Activated naive CD4-positive, alpha-beta T cell treated with anti-CD3 and anti-CD28 coated beads, Interleukin-2, amount 10 ng/mL, durations not matched to agents 7 days and 5 days (primary cell): ENCODE data around the gene SLC13A1.
"Not testable (repeated sequence)": the region's sequence is repeated elsewhere in the genome, so short reads cannot be mapped to it uniquely, and the experiment has no call there.

Source experiments
- CTCF ChIA-PET: fragments of 350-600 bp; sonication (Branson Sonifier 250); formaldehyde crosslinking; loops from one replicate; lab custom pipeline; 2021; ENCODE audit warnings: antibody characterized with exemption; lab: Charles Lee
- DNase-seq: peaks from one replicate; pipeline ENCODE4 v3.0.0-alpha.2; 2020
- H3K27ac Mint-ChIP-seq: one replicate; pipeline ENCODE4 v1.8.0; 2021; ENCODE audit warnings: mild to moderate bottlenecking, moderate library complexity, mixed read lengths
- H3K27me3 Mint-ChIP-seq: one replicate; pipeline ENCODE4 v1.8.0; 2021; ENCODE audit warnings: mild to moderate bottlenecking, mixed read lengths
- H3K36me3 Mint-ChIP-seq: one replicate; pipeline ENCODE4 v1.8.0; 2021; ENCODE audit warnings: mixed read lengths
- H3K4me1 Mint-ChIP-seq: one replicate; pipeline ENCODE4 v1.8.0; 2021; ENCODE audit warnings: mixed read lengths
- H3K4me3 Mint-ChIP-seq: one replicate; pipeline ENCODE4 v1.8.0; 2021; ENCODE audit warnings: mild to moderate bottlenecking, moderate library complexity, mixed read lengths
- H3K9me3 Mint-ChIP-seq: one replicate; pipeline ENCODE4 v1.8.0; 2021; ENCODE audit warnings: mixed read lengths

SLC13A1 gene, protein sequence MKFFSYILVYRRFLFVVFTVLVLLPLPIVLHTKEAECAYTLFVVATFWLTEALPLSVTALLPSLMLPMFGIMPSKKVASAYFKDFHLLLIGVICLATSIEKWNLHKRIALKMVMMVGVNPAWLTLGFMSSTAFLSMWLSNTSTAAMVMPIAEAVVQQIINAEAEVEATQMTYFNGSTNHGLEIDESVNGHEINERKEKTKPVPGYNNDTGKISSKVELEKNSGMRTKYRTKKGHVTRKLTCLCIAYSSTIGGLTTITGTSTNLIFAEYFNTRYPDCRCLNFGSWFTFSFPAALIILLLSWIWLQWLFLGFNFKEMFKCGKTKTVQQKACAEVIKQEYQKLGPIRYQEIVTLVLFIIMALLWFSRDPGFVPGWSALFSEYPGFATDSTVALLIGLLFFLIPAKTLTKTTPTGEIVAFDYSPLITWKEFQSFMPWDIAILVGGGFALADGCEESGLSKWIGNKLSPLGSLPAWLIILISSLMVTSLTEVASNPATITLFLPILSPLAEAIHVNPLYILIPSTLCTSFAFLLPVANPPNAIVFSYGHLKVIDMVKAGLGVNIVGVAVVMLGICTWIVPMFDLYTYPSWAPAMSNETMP

DNA sequence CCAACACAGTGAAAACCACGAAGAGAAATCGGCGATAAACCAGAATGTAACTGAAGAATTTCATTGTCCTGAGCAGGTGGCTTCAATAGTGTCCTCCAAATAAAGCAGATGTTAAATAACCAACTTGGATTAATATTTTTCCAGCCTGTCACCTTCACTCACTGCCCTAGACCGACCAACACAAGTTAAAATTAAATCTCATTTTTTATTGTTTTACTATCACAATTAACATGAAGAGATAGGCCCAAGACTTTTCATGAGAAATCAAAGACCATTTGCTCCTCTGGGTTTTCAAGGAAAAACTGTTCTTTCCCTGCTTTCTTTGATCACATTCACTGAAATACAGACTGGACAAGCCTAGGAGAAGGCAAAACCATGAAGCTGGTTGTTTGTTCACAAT is at the start of gene SLC13A1:
Gene SLC13A1 (minus strand): TSS at position 87 of the 400 bp plus-strand sequence. CDS start 23 bp downstream, at position 64.
- CTCF ChIA-PET, result no interaction called here

DNA sequence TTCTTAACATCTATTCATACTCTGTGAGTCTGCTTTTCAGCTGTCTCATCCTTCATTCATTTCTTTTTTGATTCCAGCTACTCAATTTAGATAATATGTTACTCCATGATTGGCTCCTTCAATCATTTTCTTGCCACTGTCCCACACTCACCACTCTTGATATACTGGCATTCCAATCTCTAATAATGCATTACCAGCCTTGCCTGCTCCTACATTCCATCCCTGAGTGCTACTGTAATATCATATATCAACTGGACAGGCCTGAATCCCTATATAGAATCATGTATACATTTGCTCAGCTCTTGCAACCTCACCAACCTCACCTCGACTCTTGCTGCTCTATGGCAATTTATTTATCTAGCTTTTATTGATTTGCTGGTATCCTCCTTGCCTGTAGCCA is 45.0 kb upstream of the SLC13A1 start:
- no peak overlapping the region for H3K27ac Mint-ChIP-seq
- CTCF ChIA-PET, result no interaction called here
- H3K9me3 Mint-ChIP-seq, result no peaks in the 10 kb centered on the region
- no peak overlapping the region for H3K4me3 Mint-ChIP-seq
- no peaks in the 10 kb centered on the region for H3K4me1 Mint-ChIP-seq
- H3K27me3 Mint-ChIP-seq, result no peaks in the 10 kb centered on the region
- no peaks in the 10 kb centered on the region for H3K36me3 Mint-ChIP-seq
- DNase-seq, result no peak

More for the DNA sequence above, at the start of gene SLC13A1:
- H3K27me3 Mint-ChIP-seq, result no peaks in the 10 kb centered on the region
- no peaks in the 10 kb centered on the region for H3K36me3 Mint-ChIP-seq
- H3K4me1 Mint-ChIP-seq, result no peaks in the 10 kb centered on the region
- DNase-seq, result no peak
- no peak within 1 kb of the TSS for H3K4me3 Mint-ChIP-seq
- no peak within 1 kb of the TSS for H3K27ac Mint-ChIP-seq
- H3K9me3 Mint-ChIP-seq, result no peaks in the 10 kb centered on the region

DNA sequence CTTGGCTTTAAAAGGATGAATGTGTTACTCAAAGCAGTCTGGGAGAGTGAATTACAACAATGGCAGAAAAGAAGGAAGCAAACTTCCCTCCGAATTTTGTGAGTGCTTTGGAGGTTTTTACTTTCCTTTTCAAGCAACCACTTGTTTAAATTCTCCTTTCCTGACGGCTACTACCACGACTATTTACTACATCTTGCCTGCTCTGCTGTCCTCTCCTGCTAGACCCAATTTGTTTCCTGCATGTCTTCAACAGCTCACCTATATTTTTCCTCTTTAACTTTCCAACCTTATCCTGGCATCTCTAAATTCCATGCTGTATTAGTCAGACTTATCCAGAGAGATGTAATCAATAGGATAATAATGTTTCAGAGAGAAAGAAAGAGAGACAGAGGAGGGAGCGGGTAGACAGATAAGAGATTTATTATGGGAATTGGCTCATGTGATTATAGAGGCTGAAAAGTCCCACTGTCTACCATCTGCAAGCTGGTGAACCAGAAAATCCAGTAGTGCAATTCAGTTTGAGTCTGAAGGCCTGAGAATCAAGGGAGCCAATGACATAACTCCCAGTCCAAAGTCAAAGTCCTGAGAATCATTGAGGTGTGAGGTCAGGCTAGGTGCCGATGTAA is 42.8 kb upstream of the SLC13A1 start:
- H3K4me1 Mint-ChIP-seq, result no peaks in the 10 kb centered on the region
- H3K27me3 Mint-ChIP-seq, result no peaks in the 10 kb centered on the region
- H3K36me3 Mint-ChIP-seq, result no peaks in the 10 kb centered on the region
- no peak for DNase-seq
- CTCF ChIA-PET, result no interaction called here
- no peak overlapping the region for H3K4me3 Mint-ChIP-seq
- no peak overlapping the region for H3K27ac Mint-ChIP-seq
- no peaks in the 10 kb centered on the region for H3K9me3 Mint-ChIP-seq

DNA sequence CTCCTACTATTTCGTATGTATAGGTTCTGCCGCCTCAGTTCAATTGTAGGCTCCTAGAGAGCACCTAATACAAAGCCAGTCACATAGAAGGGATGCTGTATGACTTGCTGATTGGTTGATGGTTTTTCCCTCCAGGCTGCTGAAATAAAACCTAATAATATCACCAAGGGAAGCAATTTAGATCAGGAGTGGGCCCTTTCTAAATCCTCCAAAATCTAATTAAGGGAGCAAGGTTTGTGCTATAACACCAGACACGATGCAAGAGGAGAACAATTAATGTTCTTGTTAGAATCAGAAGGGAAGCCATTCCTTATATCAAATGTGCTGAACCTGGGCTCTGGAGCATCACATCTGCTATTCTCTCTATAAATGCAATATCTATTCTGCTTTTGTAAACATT is 42.0 kb upstream of the SLC13A1 start:
- Mint-ChIP-seq H3K4me3 (no peak overlapping the region), H3K27me3 (no peaks in the 10 kb centered on the region), H3K36me3 (no peaks in the 10 kb centered on the region), H3K9me3 (no peaks in the 10 kb centered on the region), H3K27ac (no peak overlapping the region), H3K4me1 (no peaks in the 10 kb centered on the region)
- CTCF ChIA-PET, result no interaction called here
- no peak for DNase-seq

DNA sequence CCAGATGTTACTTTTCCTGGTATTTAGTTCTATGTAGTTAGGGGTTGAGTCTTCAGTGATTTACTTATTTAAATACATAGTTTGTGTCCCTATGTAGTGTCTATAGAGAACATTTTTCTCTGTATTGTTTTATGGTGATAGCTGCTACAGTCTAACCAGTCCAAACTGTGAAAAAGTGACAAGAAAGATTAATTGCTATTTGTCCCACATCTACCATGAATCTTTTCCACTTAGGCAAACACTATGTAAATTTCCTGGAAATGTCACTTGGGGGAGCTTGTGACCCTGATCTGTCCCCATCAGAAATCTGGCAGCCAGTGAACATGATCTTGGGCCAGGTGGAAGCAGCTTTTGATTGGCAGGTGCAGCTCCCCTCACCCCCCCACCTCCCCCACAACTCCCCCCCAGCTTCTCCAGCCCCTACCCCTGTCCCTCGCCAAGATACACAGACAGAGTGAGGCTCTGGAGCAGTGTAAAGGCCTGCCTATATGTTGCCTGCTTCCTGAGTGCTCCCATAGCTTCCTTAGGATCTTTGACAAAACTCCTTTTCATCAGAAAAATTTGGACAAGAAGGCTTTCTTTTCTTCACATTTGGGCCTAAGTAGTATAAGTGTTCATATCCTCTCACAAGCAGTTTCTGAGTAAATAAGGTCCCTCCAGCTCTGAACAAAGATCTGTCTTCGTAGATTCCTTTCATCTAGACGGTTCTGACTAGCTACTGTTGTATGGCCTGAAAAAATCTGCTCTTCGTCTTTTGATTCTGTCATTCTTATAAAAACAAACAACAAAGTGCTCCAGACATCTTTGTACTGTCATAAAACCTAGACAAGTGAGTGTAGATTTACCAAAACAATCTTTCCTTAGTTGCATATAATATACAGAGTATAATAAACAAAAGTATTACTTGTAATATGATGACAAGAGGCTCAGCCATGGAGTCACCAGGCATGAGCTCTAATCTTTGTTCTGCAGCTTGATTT is 31.5 kb upstream of the SLC13A1 start:
- Mint-ChIP-seq H3K9me3 (peaks cover 6% of the 10 kb centered on the region), H3K27me3 (no peaks in the 10 kb centered on the region), H3K4me3 (no peak overlapping the region), H3K4me1 (no peaks in the 10 kb centered on the region), H3K36me3 (no peaks in the 10 kb centered on the region), H3K27ac (no peak overlapping the region)
- no peak for DNase-seq
- CTCF ChIA-PET, result no interaction called here

DNA sequence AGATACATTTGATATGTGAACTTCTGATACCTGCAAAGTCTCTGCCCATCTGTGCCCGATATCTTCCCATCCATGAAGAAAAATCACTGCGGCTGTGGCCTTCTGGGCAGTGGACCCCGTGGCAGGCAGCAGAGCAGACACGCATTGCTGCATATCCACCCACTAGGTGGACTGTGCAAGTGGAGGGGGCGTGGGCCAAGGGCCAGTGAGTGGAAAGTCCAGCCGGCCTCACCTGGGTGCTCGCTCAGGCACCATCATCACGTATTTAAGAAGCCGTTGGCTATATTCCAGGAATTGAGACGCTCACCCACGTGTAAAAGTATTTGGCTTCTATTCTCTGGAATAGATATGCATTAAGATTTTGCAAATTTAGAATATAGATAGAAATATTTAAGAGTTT is 30.8 kb upstream of the SLC13A1 start:
- no peak for DNase-seq
- Mint-ChIP-seq H3K36me3 (no peaks in the 10 kb centered on the region), H3K4me3 (no peak overlapping the region), H3K4me1 (no peaks in the 10 kb centered on the region), H3K9me3 (peaks cover 6% of the 10 kb centered on the region), H3K27me3 (no peaks in the 10 kb centered on the region), H3K27ac (no peak overlapping the region)
- CTCF ChIA-PET, result no interaction called here

DNA sequence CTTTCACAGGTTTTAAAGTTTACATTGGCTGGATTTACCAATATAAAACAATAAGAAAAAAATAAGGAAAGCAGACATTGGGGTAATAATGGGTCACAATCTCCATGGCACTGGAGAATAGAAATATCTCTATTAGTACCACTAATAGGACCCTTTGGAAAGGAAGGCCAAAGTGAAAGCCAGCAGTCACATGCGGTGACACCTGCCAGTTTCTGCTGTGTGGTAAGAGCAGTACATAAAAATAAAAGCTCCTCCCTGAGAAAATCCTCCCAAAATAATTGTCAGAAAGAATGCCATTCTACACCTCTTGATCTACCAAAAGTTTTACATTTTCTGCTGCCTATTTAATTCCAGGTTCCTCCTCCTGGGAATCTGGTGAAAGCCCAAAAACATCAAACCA is 30.4 kb upstream of the SLC13A1 start:
- Mint-ChIP-seq H3K4me3 (no peak overlapping the region), H3K9me3 (peaks cover 6% of the 10 kb centered on the region), H3K36me3 (no peaks in the 10 kb centered on the region), H3K27me3 (no peaks in the 10 kb centered on the region), H3K27ac (no peak overlapping the region), H3K4me1 (no peaks in the 10 kb centered on the region)
- DNase-seq, result no peak
- CTCF ChIA-PET, result no interaction called here

DNA sequence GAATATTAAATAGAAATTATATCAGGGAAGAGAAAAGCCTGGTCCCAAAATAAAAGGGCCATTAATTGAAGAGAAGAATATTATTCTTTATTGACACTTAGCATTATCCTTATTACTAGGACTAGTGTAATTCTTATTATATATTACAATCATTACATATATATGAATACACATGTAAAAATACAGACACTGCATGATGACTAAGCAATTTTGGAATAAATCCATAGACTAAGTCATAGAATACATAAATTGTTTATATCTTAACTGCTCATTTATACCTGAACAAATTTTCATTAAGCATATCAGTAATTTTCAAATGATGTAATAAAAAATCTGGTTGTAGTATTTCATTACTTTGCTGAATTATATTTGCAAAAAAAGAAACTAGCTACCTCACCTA is 29.7 kb upstream of the SLC13A1 start:
- H3K27me3 Mint-ChIP-seq, result no peaks in the 10 kb centered on the region
- H3K36me3 Mint-ChIP-seq, result no peaks in the 10 kb centered on the region
- H3K27ac Mint-ChIP-seq, result no peak overlapping the region
- no peak for DNase-seq
- H3K9me3 Mint-ChIP-seq, result peaks cover 6% of the 10 kb centered on the region
- H3K4me3 Mint-ChIP-seq, result no peak overlapping the region
- CTCF ChIA-PET, result no interaction called here
- H3K4me1 Mint-ChIP-seq, result no peaks in the 10 kb centered on the region

DNA sequence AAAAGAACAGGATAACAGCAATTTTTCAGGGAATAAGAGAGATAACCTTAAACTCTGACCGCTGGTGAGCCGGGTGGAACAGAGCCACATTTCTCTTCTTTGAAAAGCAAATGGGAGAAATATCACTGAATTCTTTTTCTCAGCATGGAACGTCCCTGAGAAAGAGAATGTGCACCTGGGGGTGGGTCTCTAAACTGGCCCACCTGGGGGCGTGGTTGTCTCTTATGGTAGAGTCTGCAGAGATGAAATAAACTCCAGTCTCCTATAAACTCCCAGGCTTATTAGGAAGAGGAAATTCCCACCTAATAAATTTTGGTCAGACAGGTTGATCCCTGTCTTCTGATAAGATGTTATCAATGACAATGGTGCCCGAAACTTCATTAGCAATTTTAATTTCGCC is 27.9 kb upstream of the SLC13A1 start:
- H3K27me3 Mint-ChIP-seq, H3K4me1 Mint-ChIP-seq, H3K9me3 Mint-ChIP-seq, H3K4me3 Mint-ChIP-seq, CTCF ChIA-PET, DNase-seq, H3K36me3 Mint-ChIP-seq, H3K27ac Mint-ChIP-seq: not testable (repeated sequence)

DNA sequence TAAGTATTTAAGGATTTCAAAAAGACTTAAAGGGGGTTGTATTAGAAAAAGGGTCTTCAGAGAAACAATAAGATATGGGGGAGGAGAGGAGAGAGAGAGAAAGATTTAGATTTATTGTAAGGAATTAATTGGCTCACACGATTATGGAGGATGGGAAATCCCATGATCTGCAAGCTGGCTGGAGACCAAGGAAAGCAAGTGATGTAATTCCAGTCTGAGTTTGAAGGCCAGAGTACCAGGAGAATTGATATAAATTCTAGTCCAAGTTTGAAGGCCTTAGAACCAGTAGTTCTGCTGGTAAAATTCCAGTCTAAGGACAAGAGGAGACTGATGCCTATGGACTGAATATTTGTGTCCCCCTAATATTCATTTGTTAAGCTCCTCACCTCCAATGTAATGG is 20.6 kb upstream of the SLC13A1 start:
- CTCF ChIA-PET, result no interaction called here
- DNase-seq, result no peak

DNA sequence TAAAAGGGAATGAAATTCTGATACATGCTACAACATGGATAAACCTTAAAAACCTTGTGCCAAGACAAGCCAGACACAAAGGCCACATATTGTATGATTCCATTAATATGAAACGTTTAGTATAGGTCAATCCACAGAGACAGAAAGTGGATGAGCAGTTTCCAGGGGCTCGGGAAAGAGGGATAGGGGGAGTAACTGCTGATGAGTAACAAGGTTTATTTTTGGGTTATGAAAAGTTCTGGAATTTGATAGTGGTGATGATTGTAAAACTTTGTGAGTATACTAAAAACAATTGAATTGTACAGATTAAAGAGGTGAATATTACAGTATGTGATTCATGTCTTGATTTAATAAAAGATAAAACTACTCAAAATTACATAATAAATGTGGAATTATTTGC is 19.1 kb upstream of the SLC13A1 start:
- H3K4me1 Mint-ChIP-seq, result no peaks in the 10 kb centered on the region
- H3K9me3 Mint-ChIP-seq, result peaks cover 1% of the 10 kb centered on the region

More for the DNA sequence above, 20.6 kb upstream of the SLC13A1 start:
- Mint-ChIP-seq H3K27me3 (no peaks in the 10 kb centered on the region), H3K4me1 (no peaks in the 10 kb centered on the region), H3K36me3 (no peaks in the 10 kb centered on the region), H3K27ac (no peak overlapping the region), H3K9me3 (no peaks in the 10 kb centered on the region), H3K4me3 (no peak overlapping the region)

DNA sequence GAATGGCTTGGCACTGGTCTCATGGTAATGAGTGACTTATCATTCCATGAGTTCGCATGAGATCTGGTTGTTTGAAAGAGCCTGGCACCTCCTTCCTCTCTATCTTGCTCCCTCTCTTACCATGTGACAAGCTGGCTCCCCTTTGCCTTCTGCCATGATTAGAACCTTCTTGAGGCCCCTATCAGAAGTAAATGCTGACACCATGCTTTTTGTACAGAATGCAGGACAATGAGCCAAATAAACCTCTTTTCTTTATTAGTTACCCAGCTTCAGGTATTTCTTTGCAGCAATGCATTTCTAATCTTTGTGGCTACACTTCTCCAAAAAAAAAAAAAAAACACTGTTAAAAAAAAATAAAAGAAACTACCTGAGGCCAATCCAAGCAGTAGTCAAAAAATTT is 17.1 kb upstream of the SLC13A1 start:
- H3K27ac Mint-ChIP-seq, result no peak overlapping the region
- H3K4me1 Mint-ChIP-seq, result no peaks in the 10 kb centered on the region
- H3K27me3 Mint-ChIP-seq, result no peaks in the 10 kb centered on the region
- no peak for DNase-seq
- H3K4me3 Mint-ChIP-seq, result no peak overlapping the region
- H3K36me3 Mint-ChIP-seq, result no peaks in the 10 kb centered on the region
- CTCF ChIA-PET, result no interaction called here
- peaks cover 1% of the 10 kb centered on the region for H3K9me3 Mint-ChIP-seq

More for the DNA sequence above, 19.1 kb upstream of the SLC13A1 start:
- DNase-seq, result no peak
- Mint-ChIP-seq H3K4me3 (no peak overlapping the region), H3K27me3 (no peaks in the 10 kb centered on the region), H3K36me3 (no peaks in the 10 kb centered on the region), H3K27ac (no peak overlapping the region)
- CTCF ChIA-PET, result no interaction called here

DNA sequence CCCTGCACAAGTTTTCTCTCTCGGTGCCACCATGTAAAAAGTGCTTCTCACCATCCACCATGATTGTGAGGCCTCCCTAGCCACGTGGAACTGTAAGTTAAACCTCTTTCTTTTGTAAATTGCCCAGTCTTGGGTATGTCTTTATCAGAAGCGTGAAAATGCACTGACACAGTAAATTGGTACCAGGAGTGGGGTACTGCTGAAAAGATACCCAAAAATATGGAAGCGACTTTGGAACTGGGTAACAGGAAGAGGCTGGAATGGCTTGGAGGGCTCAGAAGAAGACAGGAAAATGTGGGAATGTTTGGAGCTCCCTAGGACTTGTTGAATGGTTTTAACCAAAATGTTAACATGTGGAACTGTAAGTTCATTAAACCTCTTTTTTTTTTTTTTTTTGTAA is 15.6 kb upstream of the SLC13A1 start:
- H3K27me3 Mint-ChIP-seq, result no peaks in the 10 kb centered on the region
- DNase-seq, result no peak
- no peaks in the 10 kb centered on the region for H3K4me1 Mint-ChIP-seq
- CTCF ChIA-PET, result no interaction called here
- peaks cover 1% of the 10 kb centered on the region for H3K9me3 Mint-ChIP-seq
- no peaks in the 10 kb centered on the region for H3K36me3 Mint-ChIP-seq
- no peak overlapping the region for H3K4me3 Mint-ChIP-seq
- H3K27ac Mint-ChIP-seq, result no peak overlapping the region

DNA sequence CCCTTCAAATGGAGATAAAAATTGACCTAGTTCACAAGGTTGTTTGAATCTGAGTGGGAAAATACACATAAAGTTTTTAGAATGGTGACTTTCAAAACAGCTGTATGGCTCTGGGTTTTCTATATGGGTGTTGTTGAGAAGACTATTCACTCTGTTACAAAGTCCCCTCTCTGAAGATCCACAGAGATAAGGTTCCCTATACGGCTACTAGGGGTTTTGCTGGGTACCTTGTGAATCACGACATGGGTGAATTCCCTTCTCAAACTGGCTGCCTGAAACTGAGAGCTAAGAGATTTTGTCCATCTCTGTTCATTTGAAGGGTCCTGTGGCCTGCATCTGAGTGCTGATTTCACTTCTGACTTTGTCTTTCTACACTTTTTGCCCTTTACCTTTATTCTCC is 11.8 kb upstream of the SLC13A1 start:
- DNase-seq, result no peak
- H3K9me3 Mint-ChIP-seq, result peaks cover 1% of the 10 kb centered on the region
- no peaks in the 10 kb centered on the region for H3K36me3 Mint-ChIP-seq
- no peak overlapping the region for H3K4me3 Mint-ChIP-seq
- H3K27me3 Mint-ChIP-seq, result no peaks in the 10 kb centered on the region
- CTCF ChIA-PET, result no interaction called here
- H3K4me1 Mint-ChIP-seq, result no peaks in the 10 kb centered on the region
- H3K27ac Mint-ChIP-seq, result no peak overlapping the region
